Stimulated activated CD4-positive, alpha-beta T cell treated with anti-CD3 and anti-CD28 coated beads, Interleukin-12 subunit alpha, Interleukin-12 subunit beta, amount 100 ng/mL, for 4 hours (primary cell): ENCODE results near the gene EHMT1.

Experiments
- DNase-seq: peaks from one replicate; pipeline ENCODE4 v3.0.0-alpha.2; 2020

Gene EHMT1

GRCh38 chr9:137648396-137648795, 29.6 kb downstream of the EHMT1 start:
- DNase-seq, result no peak

- DNase-seq, result no peak
These were observed 30.7 kb downstream of the EHMT1 start for GRCh38 chr9:137649553-137649952.

GRCh38 chr9:137650259-137650658, 31.5 kb downstream of the EHMT1 start:
- no peak for DNase-seq

GRCh38 chr9:137650779-137651178, 32.0 kb downstream of the EHMT1 start:
- no peak for DNase-seq

GRCh38 chr9:137656416-137656815, 37.6 kb downstream of the EHMT1 start:
- no peak for DNase-seq

- no peak for DNase-seq
These were observed 38.8 kb downstream of the EHMT1 start for GRCh38 chr9:137657606-137658005.

- no peak for DNase-seq
These were observed 40.0 kb downstream of the EHMT1 start for GRCh38 chr9:137658781-137659180.

- DNase-seq, result no peak
These were observed 41.3 kb downstream of the EHMT1 start for GRCh38 chr9:137660144-137660543.

- no peak for DNase-seq
These were observed 44.8 kb downstream of the EHMT1 start for GRCh38 chr9:137663584-137663983.

GRCh38 chr9:137664676-137665075, 45.9 kb downstream of the EHMT1 start:
- DNase-seq, result no peak

GRCh38 chr9:137665226-137665625, 46.4 kb downstream of the EHMT1 start:
- no peak for DNase-seq

- DNase-seq, result no peak
These were observed 47.1 kb downstream of the EHMT1 start for GRCh38 chr9:137665697-137666512.

- DNase-seq, result no peak
These were observed 47.7 kb downstream of the EHMT1 start for GRCh38 chr9:137666513-137666822.

- DNase-seq, result no peak
These were observed 48.3 kb downstream of the EHMT1 start for GRCh38 chr9:137666955-137667670.

GRCh38 chr9:137668203-137668602, 49.4 kb downstream of the EHMT1 start:
- no peak for DNase-seq

- no peak for DNase-seq
These were observed 50.5 kb downstream of the EHMT1 start for GRCh38 chr9:137669261-137669672.

GRCh38 chr9:137670391-137671195, 51.8 kb downstream of the EHMT1 start:
- DNase-seq, result no peak

GRCh38 chr9:137671196-137671538, 52.4 kb downstream of the EHMT1 start:
- no peak for DNase-seq

- DNase-seq, result no peak
These were observed 52.9 kb downstream of the EHMT1 start for GRCh38 chr9:137671721-137672120.

GRCh38 chr9:137672907-137673791, 54.3 kb downstream of the EHMT1 start:
- no peak for DNase-seq

- no peak for DNase-seq
These were observed 55.1 kb downstream of the EHMT1 start for GRCh38 chr9:137673886-137674285.

GRCh38 chr9:137674307-137674975, 55.6 kb downstream of the EHMT1 start:
- DNase-seq, result no peak
